Glutamatergic neuron (in vitro differentiated cells): ENCODE measurements around the gene VMP1. TPM values are rescaled to one million over a fixed set of nuclear protein-coding genes. Genes with fewer than 3 reads are reported as not detected.

Experiments used
- DNase-seq: peaks from one replicate; pipeline ENCODE4 v3.0.0; 2022
- H3K27ac Mint-ChIP-seq: one replicate; pipeline ENCODE4 v1.8.0; 2020; ENCODE audit warnings: mild to moderate bottlenecking, mixed read lengths, inconsistent platforms; ENCODE audit not compliant: unreplicated experiment
- H3K27me3 Mint-ChIP-seq: one replicate; pipeline ENCODE4 v1.8.0; 2020; ENCODE audit warnings: mild to moderate bottlenecking, moderate library complexity, mixed read lengths, inconsistent platforms; ENCODE audit not compliant: unreplicated experiment
- H3K36me3 Mint-ChIP-seq: one replicate; pipeline ENCODE4 v1.8.0; 2020; ENCODE audit warnings: mild to moderate bottlenecking, mixed read lengths, inconsistent platforms; ENCODE audit not compliant: unreplicated experiment
- H3K4me1 Mint-ChIP-seq: one replicate; pipeline ENCODE4 v1.8.0; 2020; ENCODE audit warnings: mild to moderate bottlenecking, low read depth, mixed read lengths, inconsistent platforms; ENCODE audit not compliant: unreplicated experiment
- H3K4me3 Mint-ChIP-seq: one replicate; pipeline ENCODE4 v1.8.0; 2020; ENCODE audit warnings: mild to moderate bottlenecking, mixed read lengths, inconsistent platforms; ENCODE audit not compliant: unreplicated experiment
- H3K9me3 Mint-ChIP-seq: one replicate; pipeline ENCODE4 v1.8.0; 2020; ENCODE audit warnings: mild to moderate bottlenecking, moderate library complexity, mixed read lengths, inconsistent platforms; ENCODE audit not compliant: unreplicated experiment
- total RNA-seq: library from RNA; stranded (reverse); fragmentation: NEBNext Ultra II Directional; extraction: Animal tissue kit (Norgen Biotek cat#: 25700); gene quantifications from one replicate; pipeline ENCODE4 v1.2.1, GENCODE V29; 2021; ENCODE audit not compliant: unreplicated experiment
- TF ChIP-seq, protein P1 (sequence below): fragments of 200-600 bp; sonication (generic); IDR thresholded peaks from one replicate; pipeline ENCODE4 v1.5.0; 2021; ENCODE audit not compliant: partially characterized antibody, unreplicated experiment

VMP1 gene
- total RNA-seq, 1 donor from 2014 or later = 64.1 TPM

DNA sequence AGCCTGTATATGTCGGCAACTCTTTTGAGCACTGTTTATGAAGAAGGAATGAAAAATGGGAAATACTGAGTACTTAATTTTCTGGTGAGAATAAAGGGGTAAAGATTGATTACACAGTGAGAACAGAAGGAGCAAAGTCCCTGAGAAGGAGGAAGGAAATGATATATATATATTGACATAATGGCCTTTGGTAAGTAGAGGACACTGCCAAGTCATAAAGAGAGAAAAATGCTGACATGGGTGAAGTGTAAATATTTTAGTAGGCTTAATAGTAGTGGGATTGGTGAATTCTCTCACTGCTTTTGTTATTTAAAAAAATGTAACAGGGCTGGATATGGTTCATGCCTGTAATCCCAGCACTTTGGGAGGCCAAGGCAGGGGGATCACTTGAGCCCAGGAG lies 16.2 kb downstream of the VMP1 start:
- Mint-ChIP-seq H3K27ac (no peak overlapping the region), H3K4me3 (no peak overlapping the region), H3K36me3 (no peaks in the 10 kb centered on the region), H3K27me3 (no peaks in the 10 kb centered on the region), H3K4me1 (no peaks in the 10 kb centered on the region), H3K9me3 (peaks cover 2% of the 10 kb centered on the region)
- no peak for DNase-seq
- TF ChIP-seq, protein P1, sequence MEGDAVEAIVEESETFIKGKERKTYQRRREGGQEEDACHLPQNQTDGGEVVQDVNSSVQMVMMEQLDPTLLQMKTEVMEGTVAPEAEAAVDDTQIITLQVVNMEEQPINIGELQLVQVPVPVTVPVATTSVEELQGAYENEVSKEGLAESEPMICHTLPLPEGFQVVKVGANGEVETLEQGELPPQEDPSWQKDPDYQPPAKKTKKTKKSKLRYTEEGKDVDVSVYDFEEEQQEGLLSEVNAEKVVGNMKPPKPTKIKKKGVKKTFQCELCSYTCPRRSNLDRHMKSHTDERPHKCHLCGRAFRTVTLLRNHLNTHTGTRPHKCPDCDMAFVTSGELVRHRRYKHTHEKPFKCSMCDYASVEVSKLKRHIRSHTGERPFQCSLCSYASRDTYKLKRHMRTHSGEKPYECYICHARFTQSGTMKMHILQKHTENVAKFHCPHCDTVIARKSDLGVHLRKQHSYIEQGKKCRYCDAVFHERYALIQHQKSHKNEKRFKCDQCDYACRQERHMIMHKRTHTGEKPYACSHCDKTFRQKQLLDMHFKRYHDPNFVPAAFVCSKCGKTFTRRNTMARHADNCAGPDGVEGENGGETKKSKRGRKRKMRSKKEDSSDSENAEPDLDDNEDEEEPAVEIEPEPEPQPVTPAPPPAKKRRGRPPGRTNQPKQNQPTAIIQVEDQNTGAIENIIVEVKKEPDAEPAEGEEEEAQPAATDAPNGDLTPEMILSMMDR = no peak

DNA sequence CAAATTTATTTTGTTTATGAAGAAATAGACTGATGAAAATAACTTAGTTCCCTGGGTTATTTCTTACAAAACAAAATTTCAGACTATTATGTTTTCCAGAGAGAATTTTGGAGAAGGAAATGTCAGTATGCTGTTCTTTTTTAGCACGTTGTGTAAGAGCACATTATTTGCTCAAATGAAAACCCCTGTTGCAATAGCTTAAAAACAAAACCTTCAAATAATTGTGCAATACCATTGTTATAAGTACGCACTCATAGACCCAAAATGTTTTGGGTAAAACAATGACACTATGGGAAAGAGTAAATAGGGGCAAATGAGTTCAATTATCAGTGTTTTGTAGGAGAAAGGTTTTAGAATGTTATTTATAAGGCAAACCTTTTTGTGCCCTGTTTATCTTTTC lies 18.2 kb downstream of the VMP1 start:
- Mint-ChIP-seq H3K4me1 (no peaks in the 10 kb centered on the region), H3K4me3 (no peak overlapping the region)
- TF ChIP-seq, protein P1 = no peak

DNA sequence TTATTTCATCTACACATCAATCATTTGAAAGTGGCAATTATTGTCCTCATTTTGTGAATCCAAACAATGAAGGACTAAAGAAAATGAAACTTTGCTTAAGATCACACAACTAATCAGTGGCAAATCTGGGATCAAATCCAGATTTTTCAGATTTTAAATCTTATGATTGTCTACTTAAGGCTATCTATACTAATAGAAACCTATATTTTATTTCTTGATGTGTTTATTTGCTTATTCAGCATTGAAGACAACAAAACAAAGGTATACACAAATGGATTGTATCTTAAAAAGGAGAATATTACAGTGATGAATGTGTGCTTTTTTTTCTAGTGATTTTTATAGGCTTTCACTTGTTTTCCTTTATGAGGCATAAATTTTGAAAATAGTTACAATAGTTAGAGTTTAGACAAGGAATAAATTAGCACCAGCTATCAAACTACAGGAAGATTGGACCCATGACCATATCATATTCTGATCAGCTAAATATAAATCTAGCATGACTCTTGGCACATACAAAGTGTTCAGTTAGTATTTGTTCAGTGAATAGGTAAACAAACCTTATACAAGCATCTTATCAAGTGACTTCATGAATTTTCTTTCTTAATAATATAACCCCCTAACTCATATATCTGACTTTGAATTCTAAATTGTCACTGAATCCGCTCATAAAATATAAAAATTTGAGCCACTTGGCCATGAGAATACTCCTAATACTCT lies 20.5 kb downstream of the VMP1 start:
- Mint-ChIP-seq H3K9me3 (no peaks in the 10 kb centered on the region), H3K36me3 (no peaks in the 10 kb centered on the region), H3K27ac (no peak overlapping the region), H3K27me3 (no peaks in the 10 kb centered on the region), H3K4me3 (no peak overlapping the region), H3K4me1 (no peaks in the 10 kb centered on the region)
- DNase-seq = no peak
- TF ChIP-seq, protein P1 = no peak

More for the DNA sequence above, 18.2 kb downstream of the VMP1 start:
- no peaks in the 10 kb centered on the region for H3K27me3 Mint-ChIP-seq
- H3K27ac Mint-ChIP-seq = no peak overlapping the region
- DNase-seq = no peak
- H3K9me3 Mint-ChIP-seq = peaks cover 1% of the 10 kb centered on the region
- H3K36me3 Mint-ChIP-seq = no peaks in the 10 kb centered on the region

DNA sequence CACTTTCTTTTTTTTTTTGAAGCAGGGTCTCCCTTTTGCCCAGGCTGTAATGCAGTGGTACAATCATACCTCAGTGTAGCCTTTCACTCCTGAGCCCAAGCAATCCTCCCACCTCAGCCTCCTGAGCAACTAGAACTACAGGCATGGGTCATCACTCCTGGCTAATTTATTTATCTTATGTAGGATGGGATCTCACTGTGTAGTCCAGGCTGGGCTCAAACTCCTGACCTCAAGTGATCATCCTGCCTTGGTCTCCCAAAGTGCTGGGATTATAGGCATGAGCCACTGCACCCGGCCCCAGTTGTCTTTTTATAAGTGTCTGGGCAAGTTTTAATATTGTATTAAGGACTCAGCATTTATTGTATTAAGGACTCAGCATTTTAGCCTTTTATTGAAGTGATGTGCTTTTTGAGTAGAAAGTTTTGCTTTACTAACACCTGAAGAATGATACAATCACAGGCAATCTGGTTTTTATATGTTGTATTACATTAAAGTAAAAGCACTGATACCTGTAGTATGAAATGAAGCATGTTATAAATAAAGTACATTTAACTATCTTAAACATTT lies 22.9 kb downstream of the VMP1 start:
- TF ChIP-seq, protein P1 = no peak
- Mint-ChIP-seq H3K27ac (no peak overlapping the region), H3K9me3 (no peaks in the 10 kb centered on the region), H3K4me1 (no peaks in the 10 kb centered on the region), H3K36me3 (no peaks in the 10 kb centered on the region), H3K4me3 (no peak overlapping the region), H3K27me3 (no peaks in the 10 kb centered on the region)
- no peak for DNase-seq

DNA sequence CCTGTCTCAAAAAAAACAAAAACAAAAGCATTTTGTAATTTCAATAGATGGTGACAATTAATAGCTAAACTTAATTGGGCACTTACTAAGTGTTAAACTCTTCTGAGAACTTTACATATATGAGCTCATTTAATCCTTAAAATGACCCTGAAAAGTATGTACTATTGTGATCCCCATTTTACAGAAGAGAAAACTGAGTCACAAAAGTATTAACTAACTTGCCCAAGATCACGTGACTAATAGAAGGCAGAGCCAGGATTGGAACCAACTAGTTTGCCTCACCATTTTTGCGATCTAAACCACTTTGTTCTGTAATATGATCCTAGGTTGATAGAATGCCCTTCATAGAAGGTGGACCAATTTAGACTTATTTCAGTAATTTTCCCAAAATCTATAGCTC lies 26.2 kb downstream of the VMP1 start:
- DNase-seq = no peak
- TF ChIP-seq, protein P1 = no peak
- H3K9me3 Mint-ChIP-seq = no peaks in the 10 kb centered on the region
- no peaks in the 10 kb centered on the region for H3K27me3 Mint-ChIP-seq
- H3K4me1 Mint-ChIP-seq = no peaks in the 10 kb centered on the region
- H3K27ac Mint-ChIP-seq = no peak overlapping the region
- H3K36me3 Mint-ChIP-seq = no peaks in the 10 kb centered on the region
- no peak overlapping the region for H3K4me3 Mint-ChIP-seq
